Testis (tissue), 2 donors: ENCODE data around the gene SUFU.

ENCODE experiments used
- CTCF ChIP-seq, 3 experiments: fragments of 450-650 bp in 2 of 3; fragments of 200-600 bp in 1 of 3; sonication (generic) in 1 of 3; IDR thresholded peaks; one replicate each; pipeline ENCODE4 v1.5.1; 2016 to 2019; ENCODE audit warnings: antibody characterized with exemption in 3 of 3, mild to moderate bottlenecking in 2 of 3, moderate library complexity in 1 of 3
- POLR2A ChIP-seq: fragments of 450-650 bp; IDR thresholded peaks from one replicate; pipeline ENCODE4 v1.6.1; 2017; ENCODE audit warnings: antibody characterized with exemption, mild to moderate bottlenecking, moderate library complexity

DNA sequence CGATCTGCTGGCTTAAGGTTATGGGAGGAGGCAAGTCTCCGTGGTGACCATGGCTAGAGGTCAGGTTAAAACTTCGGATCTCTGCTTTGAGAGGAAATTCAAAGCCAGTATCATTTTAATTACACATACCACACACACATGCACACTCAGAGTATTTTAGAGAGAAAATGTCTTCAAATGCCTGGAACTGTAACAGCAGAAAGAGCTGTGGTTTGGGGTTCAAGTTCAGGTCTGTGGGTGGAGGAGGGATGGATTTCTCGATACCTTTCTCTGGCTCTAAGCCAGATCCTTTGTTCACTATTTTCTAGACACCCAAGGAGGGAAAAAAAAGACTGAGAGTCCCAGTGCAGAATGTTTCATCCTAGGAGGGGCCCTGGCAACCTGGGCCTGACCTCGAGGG is 177.9 kb downstream of the SUFU start:
- no peak for TF ChIP-seq CTCF (IDR thresholded peaks at IDR 0.05)
- TF ChIP-seq POLR2A: no peak
